Thyroid gland (tissue), 4 donors: ENCODE measurements around the gene MICU1.

Experiments used
- POLR2A ChIP-seq, 2 donors: fragments of 450-650 bp; IDR thresholded peaks; one replicate each; pipeline ENCODE4 v1.6.1; 2017; ENCODE audit warnings: antibody characterized with exemption in 2 of 2, mild to moderate bottlenecking in 2 of 2, moderate library complexity in 1 of 2
- TF ChIP-seq, protein P1 (sequence below), 6 experiments: fragments of 200-600 bp in 3 of 6; fragments of 450-650 bp in 3 of 6; sonication (generic) in 3 of 6; IDR thresholded peaks; one replicate each; pipeline ENCODE4 v1.5.1; 2016 to 2019; ENCODE audit warnings: antibody characterized with exemption in 6 of 6, mild to moderate bottlenecking in 2 of 6, inconsistent platforms in 1 of 6, moderate library complexity in 1 of 6

DNA sequence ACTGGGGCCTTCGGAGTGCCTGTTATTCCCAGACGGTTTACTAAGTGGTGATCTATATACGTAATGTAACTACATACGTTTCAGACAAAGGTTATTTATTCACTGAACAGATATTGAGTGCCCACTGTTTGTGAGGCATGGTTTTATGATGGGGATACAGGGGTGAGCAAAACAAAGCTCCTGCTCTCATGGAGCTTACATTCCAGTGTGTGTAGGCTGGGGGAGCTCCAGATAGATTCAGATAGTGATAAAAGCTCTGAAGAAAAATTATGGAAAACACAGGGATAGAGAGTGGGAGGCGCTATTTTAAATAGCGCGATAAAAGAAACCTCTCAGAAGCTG, 270.7 kb downstream of the MICU1 start:
- TF ChIP-seq, protein P1, sequence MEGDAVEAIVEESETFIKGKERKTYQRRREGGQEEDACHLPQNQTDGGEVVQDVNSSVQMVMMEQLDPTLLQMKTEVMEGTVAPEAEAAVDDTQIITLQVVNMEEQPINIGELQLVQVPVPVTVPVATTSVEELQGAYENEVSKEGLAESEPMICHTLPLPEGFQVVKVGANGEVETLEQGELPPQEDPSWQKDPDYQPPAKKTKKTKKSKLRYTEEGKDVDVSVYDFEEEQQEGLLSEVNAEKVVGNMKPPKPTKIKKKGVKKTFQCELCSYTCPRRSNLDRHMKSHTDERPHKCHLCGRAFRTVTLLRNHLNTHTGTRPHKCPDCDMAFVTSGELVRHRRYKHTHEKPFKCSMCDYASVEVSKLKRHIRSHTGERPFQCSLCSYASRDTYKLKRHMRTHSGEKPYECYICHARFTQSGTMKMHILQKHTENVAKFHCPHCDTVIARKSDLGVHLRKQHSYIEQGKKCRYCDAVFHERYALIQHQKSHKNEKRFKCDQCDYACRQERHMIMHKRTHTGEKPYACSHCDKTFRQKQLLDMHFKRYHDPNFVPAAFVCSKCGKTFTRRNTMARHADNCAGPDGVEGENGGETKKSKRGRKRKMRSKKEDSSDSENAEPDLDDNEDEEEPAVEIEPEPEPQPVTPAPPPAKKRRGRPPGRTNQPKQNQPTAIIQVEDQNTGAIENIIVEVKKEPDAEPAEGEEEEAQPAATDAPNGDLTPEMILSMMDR (IDR thresholded peaks at IDR 0.05), result peak in 1 of 6 experiments; percentile 6
- TF ChIP-seq POLR2A (IDR thresholded peaks at IDR 0.05), result no peak
